Ishikawa (cell line): ENCODE results near the gene ZBTB16.

Source experiments
- CEBPB ChIP-seq: IDR thresholded peaks from 2 replicates; pipeline ENCODE4 v1.6.1; 2012
- CREB1 ChIP-seq: IDR thresholded peaks from 2 replicates; pipeline ENCODE4 v1.6.1; 2012; ENCODE audit warnings: low read depth
- EGR1 ChIP-seq: IDR thresholded peaks from 2 replicates; pipeline ENCODE4 v1.6.1; 2012
- EP300 ChIP-seq: IDR thresholded peaks from 2 replicates; pipeline ENCODE4 v1.6.1; 2012; ENCODE audit warnings: borderline replicate concordance
- FOXM1 ChIP-seq: IDR thresholded peaks from 2 replicates; pipeline ENCODE4 v1.6.1; 2012; ENCODE audit warnings: low read depth, borderline replicate concordance
- RAD21 ChIP-seq: IDR thresholded peaks from 2 replicates; pipeline ENCODE4 v1.6.1; 2012; ENCODE audit warnings: low read depth
- TAF1 ChIP-seq: IDR thresholded peaks from 2 replicates; pipeline ENCODE4 v1.6.1; 2012; ENCODE audit warnings: low read depth, mild to moderate bottlenecking
- TEAD4 ChIP-seq: IDR thresholded peaks from 2 replicates; pipeline ENCODE4 v1.6.1; 2012
- YY1 ChIP-seq: IDR thresholded peaks from 2 replicates; pipeline ENCODE4 v1.6.1; 2012; ENCODE audit warnings: low read depth
- TF ChIP-seq, protein P1 (sequence below): IDR thresholded peaks from 2 replicates; pipeline ENCODE4 v1.6.1; 2012; ENCODE audit warnings: low read depth, mild to moderate bottlenecking
- TF ChIP-seq, protein P2 (sequence below): IDR thresholded peaks from 2 replicates; pipeline ENCODE4 v1.6.1; 2012

DNA sequence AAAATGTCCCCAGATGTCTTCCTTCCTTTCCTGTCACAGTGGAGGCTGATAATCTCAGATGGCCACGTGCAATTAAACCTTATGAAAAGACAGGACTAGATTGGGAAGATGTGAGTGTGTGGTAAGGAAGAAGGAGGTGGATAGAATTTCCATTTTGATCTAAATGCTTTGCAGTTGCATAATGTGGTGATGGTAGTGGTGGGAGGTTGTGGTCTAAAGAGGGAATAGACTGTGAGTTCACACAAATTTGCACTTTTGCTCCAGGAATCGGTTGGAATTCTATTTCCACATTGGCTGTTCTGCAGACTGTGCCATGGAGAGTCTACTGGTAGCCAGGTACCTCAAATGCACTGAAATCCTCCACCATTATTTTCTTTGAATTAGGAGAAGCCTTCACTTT is 93.3 kb downstream of the ZBTB16 start:
- TF ChIP-seq, protein P1, sequence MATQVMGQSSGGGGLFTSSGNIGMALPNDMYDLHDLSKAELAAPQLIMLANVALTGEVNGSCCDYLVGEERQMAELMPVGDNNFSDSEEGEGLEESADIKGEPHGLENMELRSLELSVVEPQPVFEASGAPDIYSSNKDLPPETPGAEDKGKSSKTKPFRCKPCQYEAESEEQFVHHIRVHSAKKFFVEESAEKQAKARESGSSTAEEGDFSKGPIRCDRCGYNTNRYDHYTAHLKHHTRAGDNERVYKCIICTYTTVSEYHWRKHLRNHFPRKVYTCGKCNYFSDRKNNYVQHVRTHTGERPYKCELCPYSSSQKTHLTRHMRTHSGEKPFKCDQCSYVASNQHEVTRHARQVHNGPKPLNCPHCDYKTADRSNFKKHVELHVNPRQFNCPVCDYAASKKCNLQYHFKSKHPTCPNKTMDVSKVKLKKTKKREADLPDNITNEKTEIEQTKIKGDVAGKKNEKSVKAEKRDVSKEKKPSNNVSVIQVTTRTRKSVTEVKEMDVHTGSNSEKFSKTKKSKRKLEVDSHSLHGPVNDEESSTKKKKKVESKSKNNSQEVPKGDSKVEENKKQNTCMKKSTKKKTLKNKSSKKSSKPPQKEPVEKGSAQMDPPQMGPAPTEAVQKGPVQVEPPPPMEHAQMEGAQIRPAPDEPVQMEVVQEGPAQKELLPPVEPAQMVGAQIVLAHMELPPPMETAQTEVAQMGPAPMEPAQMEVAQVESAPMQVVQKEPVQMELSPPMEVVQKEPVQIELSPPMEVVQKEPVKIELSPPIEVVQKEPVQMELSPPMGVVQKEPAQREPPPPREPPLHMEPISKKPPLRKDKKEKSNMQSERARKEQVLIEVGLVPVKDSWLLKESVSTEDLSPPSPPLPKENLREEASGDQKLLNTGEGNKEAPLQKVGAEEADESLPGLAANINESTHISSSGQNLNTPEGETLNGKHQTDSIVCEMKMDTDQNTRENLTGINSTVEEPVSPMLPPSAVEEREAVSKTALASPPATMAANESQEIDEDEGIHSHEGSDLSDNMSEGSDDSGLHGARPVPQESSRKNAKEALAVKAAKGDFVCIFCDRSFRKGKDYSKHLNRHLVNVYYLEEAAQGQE, result no peak
- TF ChIP-seq CREB1, result no peak
- no peak for TF ChIP-seq RAD21
- no peak for TF ChIP-seq TEAD4
- TF ChIP-seq EP300, result no peak
- no peak for TF ChIP-seq YY1
- TF ChIP-seq EGR1, result no peak
- TF ChIP-seq FOXM1, result no peak
- TF ChIP-seq CEBPB, result no peak
- TF ChIP-seq TAF1, result no peak
- TF ChIP-seq, protein P2, sequence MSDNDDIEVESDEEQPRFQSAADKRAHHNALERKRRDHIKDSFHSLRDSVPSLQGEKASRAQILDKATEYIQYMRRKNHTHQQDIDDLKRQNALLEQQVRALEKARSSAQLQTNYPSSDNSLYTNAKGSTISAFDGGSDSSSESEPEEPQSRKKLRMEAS, result no peak
